Upper lobe of left lung (tissue), 4 donors: ENCODE results near the gene DOCK1.

Experiments
- POLR2A ChIP-seq, 4 donors: fragments of 450-650 bp; IDR thresholded peaks; one replicate each; pipeline ENCODE4 v1.5.1; 2016 to 2017; ENCODE audit warnings: antibody characterized with exemption in 4 of 4, mild to moderate bottlenecking in 2 of 4
- TF ChIP-seq, protein P1 (sequence below), 6 experiments: fragments of 450-650 bp in 4 of 6; fragments of 200-600 bp in 2 of 6; sonication (generic) in 2 of 6; IDR thresholded peaks; one replicate each; pipeline ENCODE4 v1.5.1; 2016 to 2019; ENCODE audit warnings: antibody characterized with exemption in 6 of 6

- TF ChIP-seq, protein P1, sequence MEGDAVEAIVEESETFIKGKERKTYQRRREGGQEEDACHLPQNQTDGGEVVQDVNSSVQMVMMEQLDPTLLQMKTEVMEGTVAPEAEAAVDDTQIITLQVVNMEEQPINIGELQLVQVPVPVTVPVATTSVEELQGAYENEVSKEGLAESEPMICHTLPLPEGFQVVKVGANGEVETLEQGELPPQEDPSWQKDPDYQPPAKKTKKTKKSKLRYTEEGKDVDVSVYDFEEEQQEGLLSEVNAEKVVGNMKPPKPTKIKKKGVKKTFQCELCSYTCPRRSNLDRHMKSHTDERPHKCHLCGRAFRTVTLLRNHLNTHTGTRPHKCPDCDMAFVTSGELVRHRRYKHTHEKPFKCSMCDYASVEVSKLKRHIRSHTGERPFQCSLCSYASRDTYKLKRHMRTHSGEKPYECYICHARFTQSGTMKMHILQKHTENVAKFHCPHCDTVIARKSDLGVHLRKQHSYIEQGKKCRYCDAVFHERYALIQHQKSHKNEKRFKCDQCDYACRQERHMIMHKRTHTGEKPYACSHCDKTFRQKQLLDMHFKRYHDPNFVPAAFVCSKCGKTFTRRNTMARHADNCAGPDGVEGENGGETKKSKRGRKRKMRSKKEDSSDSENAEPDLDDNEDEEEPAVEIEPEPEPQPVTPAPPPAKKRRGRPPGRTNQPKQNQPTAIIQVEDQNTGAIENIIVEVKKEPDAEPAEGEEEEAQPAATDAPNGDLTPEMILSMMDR (IDR thresholded peaks at IDR 0.05) = no peak
- no peak for TF ChIP-seq POLR2A (IDR thresholded peaks at IDR 0.05)
These were observed 370.7 kb downstream of the DOCK1 start for GRCh38 chr10:127275793-127276450.
